Activated CD4-positive, alpha-beta T cell treated with anti-CD3 and anti-CD28 coated beads, Interleukin-2, amount 50 U/mL, for 48 hours (primary cell): Measurements from ENCODE around the gene TCF25.

Source experiments
- DNase-seq, 2 experiments: peaks; one replicate each; pipeline ENCODE4 v3.0.0-alpha.2; 2020

The TCF25 gene

DNA sequence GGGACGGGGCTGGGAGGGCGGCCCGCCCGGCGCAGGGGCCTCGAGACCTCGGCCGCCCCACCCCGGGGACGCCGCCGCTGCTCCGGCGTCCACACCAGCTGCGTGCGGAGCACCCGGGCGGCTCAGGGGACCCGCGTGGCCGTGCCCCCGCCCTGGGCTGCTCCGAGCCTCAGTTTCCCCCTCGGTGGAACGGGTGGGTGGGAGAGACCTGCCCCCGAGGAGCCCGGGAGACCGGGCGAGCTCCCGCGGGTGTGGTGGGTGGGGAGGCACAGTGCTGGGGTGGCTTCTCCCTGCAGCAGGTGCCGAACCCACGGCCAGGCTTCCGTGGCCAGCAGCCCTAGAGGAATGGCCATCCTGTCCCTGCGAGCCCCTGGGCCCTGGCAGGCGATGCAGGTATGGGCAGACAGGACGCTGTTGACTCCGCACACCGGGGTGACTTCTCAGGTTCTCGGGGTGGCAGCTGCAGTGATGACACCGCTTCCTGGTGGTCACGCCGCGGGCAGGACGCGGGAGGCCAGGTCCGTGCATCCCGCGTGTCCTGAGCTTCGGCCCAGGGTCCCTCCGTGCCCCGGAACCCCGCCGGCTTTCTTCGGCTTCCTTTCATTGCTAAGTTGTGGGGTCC is 75.8 kb downstream of the TCF25 start:
- DNase-seq: no peak

DNA sequence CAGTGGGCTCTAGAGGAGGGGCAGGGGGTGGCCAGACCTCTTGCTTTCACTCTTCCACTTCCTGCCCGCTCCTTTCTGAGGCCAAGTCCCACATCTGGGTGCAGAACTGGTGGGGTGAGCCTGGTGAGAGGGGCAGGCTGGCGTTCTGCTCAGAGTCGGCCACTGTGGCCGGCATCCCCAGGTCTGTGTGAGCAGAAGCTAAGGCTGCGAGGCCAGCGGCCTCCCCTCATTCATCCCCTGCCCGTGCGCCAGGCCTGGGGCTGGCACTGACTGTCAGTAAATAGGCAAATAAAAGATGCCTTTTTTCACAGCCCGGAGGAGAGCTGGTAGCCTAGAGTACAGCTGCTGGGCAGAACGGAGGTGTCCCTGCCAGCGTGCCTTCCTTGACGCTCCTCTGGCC is 76.4 kb downstream of the TCF25 start:
- no peak for DNase-seq

DNA sequence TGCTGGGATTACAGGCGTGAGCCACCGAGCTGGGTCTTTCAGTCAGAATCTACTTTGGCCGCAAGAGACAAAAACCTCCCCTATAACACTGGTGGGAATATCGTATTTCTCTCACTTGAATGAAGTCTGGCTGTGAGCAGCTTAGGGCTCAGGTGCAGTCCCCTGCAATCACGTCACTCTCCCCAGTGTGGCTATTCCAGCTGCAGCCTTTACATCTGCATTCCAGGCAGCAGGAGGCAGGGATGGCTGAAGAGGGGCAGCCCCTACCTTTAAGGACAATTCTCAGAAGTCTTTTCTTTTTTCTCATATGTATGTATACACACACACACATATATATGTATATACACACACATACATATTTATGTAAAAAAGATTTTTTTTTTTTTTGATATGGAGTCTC is 78.1 kb downstream of the TCF25 start:
- DNase-seq: no peak

DNA sequence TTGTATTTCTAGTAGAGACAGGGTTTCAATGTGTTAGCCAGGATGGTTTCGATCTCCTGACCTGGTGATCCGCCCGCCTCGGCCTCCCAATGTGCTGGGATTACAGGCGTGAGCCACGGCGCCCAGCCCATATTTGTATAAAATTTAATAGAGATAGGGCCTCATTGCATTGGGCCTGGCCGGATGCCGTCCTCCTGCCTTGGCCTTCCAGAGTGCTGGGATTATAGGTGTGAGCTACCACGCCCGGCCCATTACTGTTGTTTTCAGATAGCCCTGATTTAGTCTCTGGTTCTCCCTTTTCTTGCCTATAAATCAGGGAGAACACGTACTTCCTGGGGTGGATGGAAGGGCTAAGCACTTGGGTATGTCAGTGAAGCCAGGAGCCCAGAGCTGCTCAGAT is 78.7 kb downstream of the TCF25 start:
- no peak for DNase-seq

DNA sequence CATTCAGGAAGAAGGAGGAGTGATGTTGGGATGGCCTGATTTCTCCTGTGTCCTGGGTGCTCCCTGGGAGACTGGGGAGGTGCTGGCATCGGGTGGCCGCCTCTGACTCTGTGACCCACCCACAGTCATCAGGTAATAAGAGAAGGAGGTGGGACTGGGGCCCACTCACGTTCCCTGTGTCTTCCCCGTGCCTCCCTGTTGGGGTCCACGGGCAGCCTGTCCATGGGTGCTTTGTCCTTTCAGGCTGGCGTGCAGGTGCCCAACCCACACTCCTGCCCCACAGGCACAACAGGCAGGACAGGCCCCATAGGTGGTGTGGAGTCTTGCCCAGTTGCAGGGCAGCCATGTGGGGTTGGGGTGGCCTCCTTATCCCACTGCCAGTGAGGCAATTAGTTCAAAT is 79.2 kb downstream of the TCF25 start:
- no peak for DNase-seq

DNA sequence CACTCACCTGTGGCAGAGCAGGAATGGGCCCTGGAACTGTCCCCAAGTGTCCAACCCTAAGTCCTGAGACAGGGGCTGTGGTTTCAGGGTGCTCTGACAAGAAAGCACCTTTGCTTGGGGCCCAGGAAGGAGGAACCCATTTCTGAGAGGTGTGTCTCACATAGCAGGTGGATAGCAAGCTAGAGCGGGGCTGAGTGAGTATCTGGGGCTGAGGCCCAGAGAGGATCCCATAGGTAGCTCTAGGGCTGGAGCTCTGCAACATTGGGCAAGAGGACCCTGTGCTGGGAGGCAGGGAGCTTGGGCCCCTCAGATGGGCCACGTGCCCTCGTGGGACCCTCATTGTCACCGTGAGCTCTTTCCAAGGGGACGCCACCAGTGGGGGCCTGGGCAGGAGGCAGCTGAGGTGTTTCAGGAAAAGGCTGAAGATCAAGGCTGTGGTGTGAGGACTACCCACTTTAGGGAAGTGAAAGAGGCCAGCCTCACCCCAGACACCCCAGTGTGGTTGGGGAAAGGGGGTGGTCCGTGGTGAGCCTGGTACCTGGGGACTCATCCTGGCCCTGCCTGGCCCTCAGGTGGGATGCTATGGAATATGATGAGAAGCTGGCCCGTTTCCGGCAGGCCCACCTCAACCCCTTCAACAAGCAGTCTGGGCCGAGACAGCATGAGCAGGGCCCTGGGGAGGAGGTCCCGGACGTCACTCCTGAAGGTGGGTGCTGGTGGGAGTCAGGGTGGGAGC is 80.4 kb downstream of the TCF25 start:
- no peak for DNase-seq

DNA sequence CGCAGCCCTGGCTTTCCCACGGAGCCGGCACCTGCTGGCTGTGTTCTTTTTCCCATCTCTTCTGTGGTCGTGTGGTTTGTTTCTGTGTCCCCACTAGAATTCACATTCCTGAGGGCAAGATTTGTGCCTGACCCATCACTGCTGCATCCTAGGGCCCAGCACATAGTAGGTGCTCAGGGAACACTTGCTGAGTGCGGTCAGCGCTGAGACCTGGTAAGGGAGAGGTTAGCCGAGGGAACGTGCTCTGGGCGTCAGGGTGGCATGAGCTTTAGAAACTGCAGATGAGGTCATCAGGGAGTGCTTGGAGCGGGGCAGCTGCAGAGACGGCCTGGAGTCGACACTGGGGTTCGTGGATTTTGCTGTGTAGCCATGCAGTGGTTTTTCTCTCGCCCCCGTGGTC is 81.1 kb downstream of the TCF25 start:
- no peak for DNase-seq

DNA sequence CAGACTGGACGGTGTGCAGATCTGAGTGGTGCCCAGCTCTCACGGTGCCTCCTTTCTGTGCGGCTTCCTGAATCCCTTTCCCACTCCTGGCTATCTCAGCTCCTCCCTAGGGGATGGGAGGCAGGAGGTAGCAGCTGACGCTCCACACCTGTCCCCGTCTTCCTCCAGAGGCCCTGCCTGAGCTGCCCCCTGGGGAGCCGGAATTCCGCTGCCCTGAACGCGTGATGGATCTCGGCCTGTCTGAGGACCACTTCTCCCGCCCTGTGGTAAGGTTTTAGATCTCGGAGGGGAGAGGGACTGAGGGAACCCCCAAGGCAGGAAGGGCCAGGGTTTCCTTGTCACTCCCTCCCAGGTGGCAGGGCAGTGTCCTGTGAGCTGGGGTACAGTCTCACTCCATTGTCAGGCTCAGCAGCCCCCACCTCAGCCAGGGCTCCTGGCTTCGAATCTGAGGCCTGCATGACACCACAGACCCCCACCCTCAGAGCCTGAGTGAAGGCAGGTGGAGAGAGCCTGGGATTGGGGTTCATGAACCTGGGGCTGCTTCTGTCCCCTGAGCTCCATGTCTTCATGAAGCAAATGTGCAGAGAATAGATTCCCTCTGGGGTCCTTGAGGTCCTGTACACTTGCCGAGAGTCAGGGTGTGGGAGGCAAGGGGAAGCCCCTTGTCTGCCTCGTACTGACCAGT is 81.8 kb downstream of the TCF25 start:
- DNase-seq: no peak

DNA sequence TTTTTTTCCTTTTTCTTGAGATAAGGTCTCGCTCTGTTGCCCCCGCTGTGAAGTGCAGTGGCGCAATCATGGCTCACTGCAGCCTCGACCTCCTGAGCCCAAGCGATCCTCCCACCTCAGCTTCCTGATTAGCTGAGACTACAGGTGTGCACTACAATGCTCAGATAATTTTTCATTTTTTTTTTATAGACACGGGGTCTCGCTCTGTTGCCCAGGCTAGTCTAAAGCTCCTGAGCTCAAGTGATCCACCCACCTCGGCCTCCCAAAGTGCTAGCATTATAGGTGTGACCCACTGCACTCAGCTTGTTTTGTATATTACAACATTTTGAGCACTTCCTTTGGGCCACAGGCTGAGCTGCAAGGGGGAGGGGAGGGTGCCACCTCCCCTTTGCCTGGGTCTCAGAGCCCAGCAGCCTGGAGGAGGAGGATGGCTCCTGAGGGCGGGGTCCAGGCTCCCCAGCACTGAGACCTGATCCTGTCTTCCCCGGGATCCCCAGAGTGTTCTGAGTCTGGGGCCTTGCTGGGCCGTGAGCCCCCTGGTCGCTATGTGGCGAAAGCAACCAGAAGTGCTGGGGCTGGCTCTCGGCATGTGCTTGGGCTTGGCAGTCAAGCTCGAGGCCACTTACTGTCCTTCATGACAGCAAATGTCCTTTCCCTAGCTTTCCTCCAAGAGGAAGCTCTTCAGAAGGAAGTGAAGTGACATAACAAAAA is 83.3 kb downstream of the TCF25 start:
- no peak for DNase-seq

DNA sequence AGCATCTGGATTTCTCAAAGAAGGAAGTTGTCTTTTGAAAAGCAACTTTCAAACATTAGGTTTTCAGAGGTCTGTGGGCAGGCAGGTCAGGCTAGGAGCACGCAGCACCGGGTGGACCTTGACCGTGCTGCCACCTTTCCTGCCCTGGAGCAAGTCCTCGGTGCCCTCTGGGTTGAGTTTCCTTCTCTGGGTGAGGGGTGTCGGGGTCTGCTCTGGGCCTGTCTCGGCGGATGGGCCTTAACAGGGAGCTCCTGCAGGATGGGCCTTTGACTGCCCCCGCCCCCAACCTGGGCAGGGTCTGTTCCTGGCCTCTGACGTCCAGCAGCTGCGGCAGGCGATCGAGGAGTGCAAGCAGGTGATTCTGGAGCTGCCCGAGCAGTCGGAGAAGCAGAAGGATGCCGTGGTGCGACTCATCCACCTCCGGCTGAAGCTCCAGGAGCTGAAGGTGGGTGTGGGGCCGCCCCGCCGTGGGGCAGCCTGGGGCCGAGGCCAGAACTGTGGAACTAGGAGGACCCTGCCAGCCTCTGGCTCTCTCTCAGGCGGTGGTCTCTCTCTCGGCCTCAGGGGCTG is 83.9 kb downstream of the TCF25 start:
- DNase-seq: no peak

DNA sequence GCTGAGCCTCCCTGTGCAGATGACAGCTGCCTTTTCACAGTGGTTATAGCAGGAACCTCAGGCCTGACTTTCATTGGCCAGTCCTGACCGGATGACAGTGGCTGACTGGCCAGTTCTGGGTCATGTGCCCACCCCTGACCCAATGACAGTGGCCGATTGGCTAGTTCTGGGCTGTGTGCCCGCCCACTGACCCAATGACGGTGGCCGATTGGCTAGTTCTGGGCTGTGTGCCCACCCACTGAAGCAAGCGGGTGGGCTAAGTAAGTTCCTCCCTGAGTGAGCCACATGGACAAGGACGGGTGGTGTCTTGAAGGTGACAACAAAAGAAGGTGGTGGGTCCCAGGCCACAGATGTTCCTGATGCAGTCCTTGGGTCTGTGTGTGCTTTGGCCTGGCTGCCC is 84.7 kb downstream of the TCF25 start:
- no peak for DNase-seq

DNA sequence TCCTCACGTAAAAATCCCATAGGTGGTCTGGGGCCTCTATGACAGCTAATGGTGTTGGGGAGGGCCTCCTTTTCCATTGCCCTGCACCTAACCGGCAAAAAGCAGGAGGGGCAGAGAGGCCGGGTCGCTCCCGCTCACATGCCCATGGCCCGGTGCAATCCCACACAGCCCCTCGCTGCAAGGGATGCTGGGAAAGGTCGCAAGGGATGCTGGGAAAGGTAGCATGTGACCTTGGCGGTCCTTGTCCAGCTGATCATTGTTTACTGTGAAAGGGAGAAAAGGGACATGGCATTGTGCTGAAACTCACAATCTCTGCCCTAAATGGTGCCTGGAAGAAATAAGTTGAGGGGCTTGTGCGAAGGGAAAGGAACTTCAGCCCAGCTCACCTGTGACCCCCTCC is 85.2 kb downstream of the TCF25 start:
- no peak for DNase-seq

DNA sequence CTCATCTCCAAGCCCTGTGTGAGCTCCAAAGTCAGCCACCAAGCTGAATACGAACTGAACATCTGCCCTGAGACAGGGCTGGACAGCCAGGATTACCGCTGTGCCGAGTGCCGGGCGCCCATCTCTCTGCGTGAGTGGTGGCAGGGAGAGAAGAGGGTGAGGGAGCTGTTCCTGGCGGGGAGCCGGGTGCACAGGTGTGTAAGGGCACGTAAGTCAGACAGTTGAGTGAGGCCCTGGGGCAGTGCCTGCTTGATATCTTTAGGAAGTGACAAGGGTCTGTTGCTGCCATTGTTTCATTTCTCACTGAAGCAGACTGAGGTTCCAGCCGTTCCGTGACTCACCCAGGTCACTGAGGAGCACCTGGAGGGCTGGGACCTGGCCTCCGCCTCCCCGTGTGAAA is 87.6 kb downstream of the TCF25 start:
- no peak for DNase-seq
